ENCODE measurements around the gene PRC1.

- TF ChIP-seq POLR2AphosphoS5 (IDR thresholded peaks at IDR 0.05): no peak
- TF ChIP-seq CTCF (IDR thresholded peaks at IDR 0.05): no peak
These were observed 27.3 kb upstream of the PRC1 start for GRCh38 chr15:91021516-91022074.
